Prostate gland (tissue), 2 donors: ENCODE results near the gene MYOC. TPM values are rescaled to one million over a fixed set of nuclear protein-coding genes. Genes with fewer than 3 reads are reported as not detected.
"Not testable (repeated sequence)": the region's sequence is repeated elsewhere in the genome, so short reads cannot be mapped to it uniquely, and the experiment has no call there.

Experiments
- DNase-seq: peaks from one replicate; pipeline ENCODE4 v3.0.0-alpha.2; 2019; ENCODE audit warnings: low spot score
- H3K27ac ChIP-seq, 2 donors: fragments of 200-600 bp; sonication (generic); 2 replicates each; pipeline ENCODE4 v1.5.1; 2017 to 2019
- H3K27me3 ChIP-seq: fragments of 200-600 bp; sonication (generic); replicated peaks from 2 replicates; pipeline ENCODE4 v1.5.1; 2019; ENCODE audit not compliant: insufficient read depth
- H3K36me3 ChIP-seq, 2 donors: fragments of 200-600 bp; sonication (generic); 1 replicate in 1 of 2; 2 replicates in 1 of 2; pipeline versions ENCODE4 v1.5.1 to v1.8.1; 2017 to 2019
- H3K4me1 ChIP-seq: fragments of 200-600 bp; sonication (generic); replicated peaks from 2 replicates; pipeline ENCODE4 v1.5.1; 2019
- H3K4me3 ChIP-seq, 2 donors: fragments of 200-600 bp; sonication (generic); 2 replicates each; pipeline ENCODE4 v1.5.1; 2017 to 2019
- H3K9me3 ChIP-seq: fragments of 200-600 bp; sonication (generic); 2 replicates; pipeline ENCODE4 v1.5.1; 2017
- POLR2A ChIP-seq: fragments of 450-650 bp; IDR thresholded peaks from one replicate; pipeline ENCODE4 v1.6.1; 2016; ENCODE audit warnings: antibody characterized with exemption, mild to moderate bottlenecking
- POLR2AphosphoS5 ChIP-seq: sonication (generic); formaldehyde crosslinking; IDR thresholded peaks from one replicate; pipeline ENCODE4 v1.6.1; 2017; ENCODE audit warnings: antibody characterized with exemption
- WGBS: methylation state at CpG from one replicate; pipeline ENCODE4 v1.1.5; 2018; 5-methylcytosine and 5-hydroxymethylcytosine counted together
- intact Hi-C: fragments of 100-400 bp; cut with DNase I; formaldehyde crosslinking; loops from one replicate; pipeline ENCODE4 v1.14.2; 2022
- total RNA-seq, 2 donors: library from RNA; depleted of rRNA; stranded (reverse); fragments of >200 nt; gene quantifications; one replicate each; pipeline ENCODE4 v1.1.0, GENCODE V29; 2016
- TF ChIP-seq, protein P1 (sequence below), 4 experiments: fragments of 200-600 bp in 2 of 4; fragments of 450-650 bp in 2 of 4; sonication (generic) in 2 of 4; IDR thresholded peaks; 1 replicate in 3 of 4; 2 replicates in 1 of 4; pipeline ENCODE4 v1.5.1; 2016 to 2019; ENCODE audit warnings: antibody characterized with exemption in 4 of 4, mild to moderate bottlenecking in 2 of 4, moderate library complexity in 2 of 4

The MYOC gene
- total RNA-seq, 2 donors from 2014 or later = 3.7 to 5.7 TPM

DNA sequence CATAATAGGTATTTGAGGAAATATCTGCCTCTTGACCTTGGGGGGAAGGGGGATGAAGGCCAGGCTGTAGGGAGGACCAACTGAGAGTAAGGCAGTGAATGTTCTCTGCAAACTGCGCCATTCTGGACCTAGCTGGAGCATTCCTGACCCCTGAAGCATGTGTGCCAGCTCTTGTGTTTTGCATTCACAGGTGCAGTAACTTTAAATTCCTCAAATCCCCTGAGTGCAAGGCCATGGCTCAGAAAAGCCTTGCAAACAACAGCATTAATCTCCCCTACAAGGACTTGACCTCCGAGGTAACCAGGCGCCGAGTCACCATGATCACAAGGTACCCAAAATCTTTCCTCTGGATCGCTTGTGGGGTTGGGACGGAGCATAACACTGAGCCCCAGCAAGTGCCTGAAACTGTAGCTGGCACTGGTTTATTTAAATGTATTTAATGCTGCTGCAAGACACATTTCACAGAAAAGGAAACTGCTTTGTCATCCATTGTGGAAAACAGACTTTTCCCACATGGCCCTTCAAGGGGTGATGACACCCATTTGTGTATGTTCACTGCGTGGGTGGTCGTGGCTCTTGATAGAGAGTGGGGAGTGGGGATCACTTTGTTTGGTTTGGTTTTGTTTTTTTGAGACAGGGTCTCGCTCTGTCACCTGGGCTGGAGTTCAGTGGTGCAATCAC is 28.7 kb downstream of the MYOC start:
- no peaks in the 10 kb centered on the region for H3K27me3 ChIP-seq
- no peak for DNase-seq
- no peak overlapping the region for H3K4me3 ChIP-seq
- no peaks in the 10 kb centered on the region for H3K4me1 ChIP-seq
- 91% methylated on average over 9 of the region's 9 CpGs for WGBS
- H3K9me3 ChIP-seq = no peaks in the 10 kb centered on the region
- no peaks in the 10 kb centered on the region for H3K36me3 ChIP-seq
- intact Hi-C loops = no loop called here
- no peak overlapping the region for H3K27ac ChIP-seq
- TF ChIP-seq, protein P1, sequence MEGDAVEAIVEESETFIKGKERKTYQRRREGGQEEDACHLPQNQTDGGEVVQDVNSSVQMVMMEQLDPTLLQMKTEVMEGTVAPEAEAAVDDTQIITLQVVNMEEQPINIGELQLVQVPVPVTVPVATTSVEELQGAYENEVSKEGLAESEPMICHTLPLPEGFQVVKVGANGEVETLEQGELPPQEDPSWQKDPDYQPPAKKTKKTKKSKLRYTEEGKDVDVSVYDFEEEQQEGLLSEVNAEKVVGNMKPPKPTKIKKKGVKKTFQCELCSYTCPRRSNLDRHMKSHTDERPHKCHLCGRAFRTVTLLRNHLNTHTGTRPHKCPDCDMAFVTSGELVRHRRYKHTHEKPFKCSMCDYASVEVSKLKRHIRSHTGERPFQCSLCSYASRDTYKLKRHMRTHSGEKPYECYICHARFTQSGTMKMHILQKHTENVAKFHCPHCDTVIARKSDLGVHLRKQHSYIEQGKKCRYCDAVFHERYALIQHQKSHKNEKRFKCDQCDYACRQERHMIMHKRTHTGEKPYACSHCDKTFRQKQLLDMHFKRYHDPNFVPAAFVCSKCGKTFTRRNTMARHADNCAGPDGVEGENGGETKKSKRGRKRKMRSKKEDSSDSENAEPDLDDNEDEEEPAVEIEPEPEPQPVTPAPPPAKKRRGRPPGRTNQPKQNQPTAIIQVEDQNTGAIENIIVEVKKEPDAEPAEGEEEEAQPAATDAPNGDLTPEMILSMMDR (IDR thresholded peaks at IDR 0.05) = no peak
- TF ChIP-seq POLR2AphosphoS5 (no peak), POLR2A (no peak)

DNA sequence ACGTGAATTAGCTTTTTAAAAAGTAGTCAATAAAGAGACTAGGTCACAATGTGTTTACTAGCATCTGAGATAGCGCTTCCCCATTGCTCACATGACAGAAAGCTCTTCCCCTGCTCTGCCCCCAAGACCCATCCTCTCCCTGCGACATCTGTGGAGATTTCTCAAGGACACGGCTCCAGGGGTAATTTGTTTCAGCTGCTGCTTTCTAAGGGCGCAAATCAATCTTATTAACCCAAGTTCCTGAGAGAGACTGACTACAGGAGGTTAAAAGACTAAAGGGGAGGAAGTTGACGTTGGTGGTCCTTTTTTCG is 30.4 kb downstream of the MYOC start, which contains the start of gene MYOCOS:
MYOCOS (plus strand) TSS at position 92 of the 311 bp plus-strand sequence. CDS start 1,641 bp downstream, outside the sequence.
- DNase-seq = no peak
- TF ChIP-seq POLR2A (no peak), POLR2AphosphoS5 (no peak)
- TF ChIP-seq, protein P1 (IDR thresholded peaks at IDR 0.05) = no peak
- H3K27me3 ChIP-seq = no peaks in the 10 kb centered on the region
- intact Hi-C loops = no loop called here
- 75% methylated on average over 7 of the region's 7 CpGs for WGBS
- H3K36me3 ChIP-seq = no peaks in the 10 kb centered on the region
- no peak within 1 kb of the TSS for H3K27ac ChIP-seq
- H3K4me1 ChIP-seq = no peaks in the 10 kb centered on the region
- H3K9me3 ChIP-seq = no peaks in the 10 kb centered on the region
- H3K4me3 ChIP-seq = no peak within 1 kb of the TSS

DNA sequence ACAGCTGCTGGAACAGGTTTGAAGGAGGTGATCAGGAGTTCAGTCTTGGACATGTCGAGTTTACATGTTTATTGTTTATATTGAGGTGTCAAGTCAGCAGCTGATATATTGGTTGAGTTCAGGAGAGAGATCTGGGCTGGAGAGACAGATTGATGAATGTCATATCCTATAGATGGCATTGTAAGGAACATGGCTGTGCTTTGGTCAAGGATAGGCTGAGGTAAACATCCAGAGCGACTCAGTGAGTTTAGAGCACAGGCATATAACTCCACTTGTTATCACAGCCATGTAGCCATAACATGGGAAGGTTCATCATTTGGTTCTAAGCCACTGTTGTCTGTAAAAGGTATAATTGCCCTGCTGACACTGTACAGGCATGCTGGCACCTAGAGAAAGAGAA is 35.9 kb downstream of the MYOC start:
- WGBS = 91% methylated on average over 2 of the region's 2 CpGs
- intact Hi-C loops = no loop called here
- no peaks in the 10 kb centered on the region for H3K4me1 ChIP-seq
- DNase-seq = no peak
- TF ChIP-seq POLR2A (no peak), POLR2AphosphoS5 (no peak)
- TF ChIP-seq, protein P1 (IDR thresholded peaks at IDR 0.05) = no peak
- H3K9me3 ChIP-seq = no peaks in the 10 kb centered on the region
- no peaks in the 10 kb centered on the region for H3K27me3 ChIP-seq
- no peak overlapping the region for H3K4me3 ChIP-seq
- H3K36me3 ChIP-seq = no peaks in the 10 kb centered on the region
- no peak overlapping the region for H3K27ac ChIP-seq

DNA sequence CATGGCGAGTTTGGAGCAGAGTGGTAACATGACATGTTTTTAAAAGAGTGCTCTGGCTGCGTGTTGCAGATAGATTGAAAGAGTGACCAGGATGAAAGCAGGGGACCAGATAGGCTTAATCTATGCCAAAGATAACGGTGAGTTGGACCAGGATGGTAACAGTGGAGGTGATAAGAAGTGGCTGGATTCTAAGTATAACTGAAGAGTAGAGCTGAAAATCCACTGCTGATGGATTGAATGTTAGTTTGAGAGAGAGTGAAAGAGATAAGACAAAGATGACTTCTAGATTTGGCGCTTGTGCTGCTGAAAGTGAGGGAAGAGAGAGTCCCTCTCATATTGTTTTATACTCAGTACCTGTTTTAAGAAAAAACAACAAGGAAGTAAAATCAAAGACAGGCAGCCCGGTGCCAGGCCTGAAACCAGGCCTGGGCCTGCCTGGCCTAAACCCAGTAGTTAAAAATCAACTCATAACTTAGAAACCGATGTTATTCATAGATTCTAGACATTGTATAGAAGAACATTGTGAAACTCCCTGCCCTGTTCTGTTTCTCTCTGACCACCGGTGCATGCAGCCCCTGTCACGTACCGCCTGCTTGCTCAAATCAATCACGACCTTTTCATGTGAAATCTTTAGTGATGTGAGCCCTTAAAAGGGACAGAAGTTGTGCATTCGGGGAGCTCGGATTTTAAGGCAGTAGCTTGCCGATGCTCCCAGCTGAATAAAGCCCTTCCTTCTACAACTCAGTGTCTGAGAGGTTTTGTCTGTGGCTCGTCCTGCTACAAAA is 37.2 kb downstream of the MYOC start:
- H3K27ac ChIP-seq, H3K36me3 ChIP-seq, H3K4me3 ChIP-seq, H3K9me3 ChIP-seq, H3K27me3 ChIP-seq, H3K4me1 ChIP-seq, DNase-seq, intact Hi-C loops: not testable (repeated sequence)
- WGBS = 50% methylated on average over 14 of the region's 14 CpGs

DNA sequence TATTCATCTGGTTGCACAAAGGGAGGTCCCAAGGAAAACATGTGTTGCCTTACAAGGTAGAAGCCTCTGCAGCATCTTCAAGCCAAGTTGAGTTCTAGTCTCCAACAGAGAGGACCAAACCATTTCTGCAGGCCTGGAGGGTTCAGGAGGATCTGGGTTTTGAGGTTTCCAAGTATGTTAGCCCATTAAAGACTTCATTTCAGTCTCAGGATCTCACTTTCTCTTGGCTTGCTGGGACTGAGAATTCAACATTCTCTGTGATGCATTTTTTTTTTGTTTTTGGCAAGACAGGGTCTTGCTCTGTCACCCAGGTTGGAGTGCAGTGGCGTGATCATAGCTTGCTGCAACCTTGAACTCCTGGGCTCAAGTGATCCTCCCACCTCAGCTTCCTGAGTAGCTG is 39.2 kb downstream of the MYOC start:
- WGBS = 100% methylated on average over 1 of the region's 1 CpG
- intact Hi-C loops = no loop called here

More for the DNA sequence above, 39.2 kb downstream of the MYOC start:
- Histone ChIP-seq H3K4me3 (no peak overlapping the region), H3K9me3 (no peaks in the 10 kb centered on the region), H3K27ac (no peak overlapping the region), H3K4me1 (no peaks in the 10 kb centered on the region), H3K27me3 (no peaks in the 10 kb centered on the region), H3K36me3 (no peaks in the 10 kb centered on the region)
- no peak for TF ChIP-seq POLR2A
- TF ChIP-seq POLR2AphosphoS5 = no peak
- TF ChIP-seq, protein P1 (IDR thresholded peaks at IDR 0.05) = no peak
- DNase-seq = no peak
